OCI-LY7 (cell line): ENCODE data around the gene RNU6-9. TPM values are rescaled to one million over a fixed set of nuclear protein-coding genes. Genes with fewer than 3 reads are reported as not detected.

ENCODE experiments used
- BruUV-seq: library from RNA; stranded (reverse); fragments of 400-500 nt; replicated peaks from 2 replicates; lab custom pipeline; 2021; lab: Mats Ljungman, UMichigan
- CTCF ChIA-PET: fragments of 300-600 bp; sonication (Branson Sonifier 250); formaldehyde crosslinking; loops from one replicate; lab custom pipeline; 2022; ENCODE audit warnings: antibody characterized with exemption; ENCODE audit not compliant: unreplicated experiment; lab: Charles Lee
- POLR2A ChIA-PET: fragments of 300-600 bp; sonication (Branson Sonifier 250); formaldehyde crosslinking; loops from one replicate; lab custom pipeline; 2022; ENCODE audit warnings: antibody characterized with exemption; lab: Charles Lee
- DNase-seq: peaks from one replicate; pipeline ENCODE4 v3.0.0-alpha.2; 2015; ENCODE audit warnings: low spot score
- H2AFZ ChIP-seq: fragments of 200-600 bp; sonication (generic), shearing (Covaris generic); 2 replicates; pipeline ENCODE4 v1.6.1; 2014; ENCODE audit warnings: mild to moderate bottlenecking, antibody characterized with exemption, low read length, moderate library complexity
- H3K27ac ChIP-seq: fragments of 200-600 bp; sonication (generic); 2 replicates; pipeline ENCODE4 v1.5.1; 2014; ENCODE audit warnings: mixed run types, low read depth, mild to moderate bottlenecking, moderate library complexity, low read length, inconsistent platforms; ENCODE audit not compliant: poor library complexity, severe bottlenecking
- H3K36me3 ChIP-seq: fragments of 200-600 bp; sonication (generic); 2 replicates; pipeline ENCODE4 v1.6.1; 2014; ENCODE audit warnings: mild to moderate bottlenecking, antibody characterized with exemption, low read length, moderate library complexity, mixed read lengths; ENCODE audit not compliant: insufficient read depth
- H3K4me1 ChIP-seq: fragments of 200-600 bp; sonication (generic); 2 replicates; pipeline ENCODE4 v1.5.1; 2014; ENCODE audit warnings: mild to moderate bottlenecking, low read length; ENCODE audit not compliant: insufficient read depth, poor library complexity, severe bottlenecking
- H3K4me2 ChIP-seq: fragments of 200-600 bp; sonication (generic); 2 replicates; pipeline ENCODE4 v1.6.1; 2014; ENCODE audit warnings: mild to moderate bottlenecking, low read length
- H3K4me3 ChIP-seq: fragments of 200-600 bp; sonication (generic); 2 replicates; pipeline ENCODE4 v1.5.1; 2014; ENCODE audit warnings: mild to moderate bottlenecking, low read depth, low read length; ENCODE audit not compliant: poor library complexity, severe bottlenecking
- H3K79me2 ChIP-seq: fragments of 200-600 bp; sonication (generic); 2 replicates; pipeline ENCODE4 v1.6.1; 2016; ENCODE audit warnings: low read depth, mild to moderate bottlenecking, low read length, moderate library complexity, mixed read lengths; ENCODE audit not compliant: insufficient read depth
- H3K9me2 ChIP-seq: fragments of 200-600 bp; sonication (generic); 2 replicates; pipeline ENCODE4 v1.6.1; 2016; ENCODE audit warnings: mild to moderate bottlenecking, low read length, mixed read lengths; ENCODE audit not compliant: insufficient read depth
- H3K9me3 ChIP-seq: fragments of 200-600 bp; sonication (generic); 2 replicates; pipeline ENCODE4 v1.6.1; 2014; ENCODE audit warnings: mild to moderate bottlenecking, mixed run types, low read length, mixed read lengths
- H4K20me1 ChIP-seq: fragments of 200-600 bp; sonication (generic); 2 replicates; pipeline ENCODE4 v1.6.1; 2014; ENCODE audit warnings: mild to moderate bottlenecking, antibody characterized with exemption, low read length, moderate library complexity, mixed read lengths; ENCODE audit not compliant: insufficient read depth
- CTCF ChIP-seq: fragments of 200-600 bp; sonication (generic); conservative IDR thresholded peaks from 2 replicates; pipeline ENCODE4 v1.5.1; 2014; ENCODE audit warnings: mild to moderate bottlenecking, antibody characterized with exemption, low read length, moderate library complexity, mixed read lengths
- EZH2phosphoT487 ChIP-seq: fragments of 200-600 bp; sonication (generic); IDR thresholded peaks from 2 replicates; pipeline ENCODE4 v1.6.1; 2018; ENCODE audit warnings: low read depth, borderline replicate concordance, mild to moderate bottlenecking, mixed run types, antibody characterized with exemption, low read length, moderate library complexity, mixed read lengths
- intact Hi-C: fragments of 100-400 bp; cut with micrococcal nuclease; formaldehyde crosslinking; loops from one replicate; pipeline ENCODE4 v1.10.0; 2022; ENCODE audit not compliant: unreplicated experiment
- total RNA-seq, 2 experiments: library from RNA; depleted of rRNA in 1 of 2; stranded (reverse); fragments of >200 nt in 1 of 2; shearing (Covaris generic) in 1 of 2; gene quantifications; 2 replicates each; pipeline ENCODE4 v1.2.3, GENCODE V29; 2014 to 2022

RNU6-9 gene
- total RNA-seq, 2 experiments from 2014 or later: not detected

DNA sequence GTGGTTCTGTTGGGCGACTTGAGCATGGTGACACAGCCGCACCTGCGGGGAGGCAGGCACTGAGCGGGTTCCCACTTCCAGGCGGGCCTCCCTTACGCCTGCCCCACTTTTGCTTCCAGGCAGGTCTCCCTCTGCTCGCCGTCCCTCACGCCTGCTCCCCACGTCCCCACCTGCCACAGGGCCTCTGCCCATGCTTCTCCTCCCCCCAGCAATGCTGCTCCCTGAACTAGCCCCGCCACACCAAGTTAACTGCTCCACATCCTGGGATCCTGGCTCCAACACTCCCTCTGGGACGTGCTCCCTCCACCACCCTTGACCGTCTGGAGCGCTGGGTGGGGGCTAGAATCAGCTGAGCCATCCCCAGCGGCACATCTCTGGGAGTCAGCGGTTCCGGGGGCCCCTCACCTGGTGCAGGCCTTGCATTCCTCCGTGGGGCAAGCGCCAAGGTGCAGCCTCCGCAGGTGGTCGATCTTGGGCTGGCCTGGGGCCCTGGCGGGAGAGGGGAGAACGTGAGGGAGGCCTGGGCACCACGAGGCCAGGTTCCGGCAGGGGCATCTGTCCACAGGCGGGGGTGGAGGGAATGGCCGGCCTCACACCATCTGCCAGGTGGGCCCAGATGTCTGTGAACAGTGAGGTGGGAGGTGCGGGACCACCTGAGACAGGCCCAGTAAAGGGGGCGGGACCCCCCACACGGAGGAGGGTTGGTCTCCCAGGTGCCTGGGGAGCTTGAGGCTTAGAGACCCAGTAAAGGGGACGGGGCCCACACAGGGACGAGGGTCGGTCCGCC, 24.6 kb upstream of the RNU6-9 start:
- DNase-seq: no peak
- Histone ChIP-seq H3K9me3 (no peaks in the 10 kb centered on the region), H3K79me2 (no peaks in the 10 kb centered on the region), H3K4me3 (no peak overlapping the region), H3K4me1 (peaks cover 26% of the 10 kb centered on the region), H4K20me1 (no peaks in the 10 kb centered on the region), H3K9me2 (no peaks in the 10 kb centered on the region), H3K27ac (no peak overlapping the region), H2AFZ (no peak overlapping the region), H3K4me2 (no peak overlapping the region), H3K36me3 (peaks cover 20% of the 10 kb centered on the region; the same call in 1 of the 2 replicates)
- intact Hi-C loops: no loop called here
- no peak for TF ChIP-seq EZH2phosphoT487
- TF ChIP-seq CTCF: no peak
- CTCF ChIA-PET: no interaction called here
- BruUV-seq: no TSS peak
- POLR2A ChIA-PET: no interaction called here

GRCh38 chr19:869245-870177, 23.8 kb upstream of the RNU6-9 start:
- no TSS peak for BruUV-seq
- POLR2A ChIA-PET: no interaction called here
- intact Hi-C loops: no loop called here
- Histone ChIP-seq H3K27ac (no peak overlapping the region), H3K4me3 (no peak overlapping the region), H3K36me3 (peaks cover 24% of the 10 kb centered on the region; the same call in 1 of the 2 replicates), H2AFZ (no peak overlapping the region), H3K9me3 (no peaks in the 10 kb centered on the region), H3K79me2 (no peaks in the 10 kb centered on the region), H4K20me1 (no peaks in the 10 kb centered on the region), H3K4me1 (peaks cover 17% of the 10 kb centered on the region), H3K9me2 (no peaks in the 10 kb centered on the region), H3K4me2 (no peak overlapping the region)
- CTCF ChIA-PET: no interaction called here
- TF ChIP-seq EZH2phosphoT487: no peak
- no peak for TF ChIP-seq CTCF
- no peak for DNase-seq
